Tibial nerve (tissue), 4 donors: ENCODE data around the gene SINHCAF. TPM values are rescaled to one million over a fixed set of nuclear protein-coding genes. Genes with fewer than 3 reads are reported as not detected.
"Not testable (repeated sequence)": the region's sequence is repeated elsewhere in the genome, so short reads cannot be mapped to it uniquely, and the experiment has no call there.

ENCODE experiments used
- DNase-seq, 2 donors: peaks; one replicate each; pipeline ENCODE4 v3.0.0-alpha.2; 2019; ENCODE audit warnings: low spot score in 2 of 2
- H3K27ac ChIP-seq, 4 donors: fragments of 200-600 bp; sonication (generic) in 3 of 4; one replicate each; pipeline ENCODE4 v1.5.1; 2017 to 2019; ENCODE audit warnings: mild to moderate bottlenecking in 1 of 4
- H3K27me3 ChIP-seq, 2 donors: fragments of 200-600 bp; sonication (generic) in 1 of 2; one replicate each; pipeline versions ENCODE4 v1.5.1 to v1.6.0; 2017 to 2019
- H3K36me3 ChIP-seq, 3 donors: fragments of 200-600 bp; sonication (generic); one replicate each; pipeline ENCODE4 v1.5.1; 2018 to 2019
- H3K4me1 ChIP-seq, 4 donors: fragments of 200-600 bp; sonication (generic) in 3 of 4; one replicate each; pipeline ENCODE4 v1.5.1; 2017 to 2019
- H3K4me3 ChIP-seq, 4 donors: fragments of 200-600 bp; sonication (generic) in 3 of 4; one replicate each; pipeline ENCODE4 v1.5.1; 2017 to 2019; ENCODE audit warnings: mild to moderate bottlenecking in 1 of 4, moderate library complexity in 1 of 4
- H3K9me3 ChIP-seq, 4 donors: fragments of 200-600 bp; sonication (generic) in 3 of 4; one replicate each; pipeline ENCODE4 v1.5.1; 2017 to 2019
- CTCF ChIP-seq, 5 experiments: fragments of 200-600 bp in 3 of 5; fragments of 450-650 bp in 2 of 5; sonication (generic) in 3 of 5; IDR thresholded peaks; one replicate each; pipeline ENCODE4 v1.5.1; 2016 to 2019; ENCODE audit warnings: antibody characterized with exemption in 5 of 5, mild to moderate bottlenecking in 3 of 5, moderate library complexity in 2 of 5
- EP300 ChIP-seq, 2 donors: sonication (generic); formaldehyde crosslinking; IDR thresholded peaks; one replicate each; pipeline ENCODE4 v1.6.1; 2017; ENCODE audit warnings: antibody characterized with exemption in 2 of 2, mild to moderate bottlenecking in 1 of 2
- POLR2A ChIP-seq, 2 donors: fragments of 450-650 bp; IDR thresholded peaks; one replicate each; pipeline ENCODE4 v1.6.1; 2017; ENCODE audit warnings: antibody characterized with exemption in 2 of 2, mild to moderate bottlenecking in 2 of 2, moderate library complexity in 2 of 2
- WGBS, 2 donors: methylation state at CpG; one replicate each; pipeline ENCODE4 v1.1.5; 2018; 5-methylcytosine and 5-hydroxymethylcytosine counted together
- total RNA-seq, 4 donors: library from RNA; depleted of rRNA; stranded (reverse); fragments of >200 nt; gene quantifications; one replicate each; pipeline ENCODE4 v1.1.0, GENCODE V29; 2016

The SINHCAF gene
- total RNA-seq, 4 donors from 2014 or later, result 7.5 to 18.6 (median 10.5) TPM

GRCh38 chr12:31248337-31248736 is 77.6 kb downstream of the SINHCAF start:
- Histone ChIP-seq H3K4me1 (no peaks in the 10 kb centered on the region), H3K27ac (no peak overlapping the region), H3K4me3 (no peak overlapping the region), H3K9me3 (no peaks in the 10 kb centered on the region), H3K27me3 (no peaks in the 10 kb centered on the region), H3K36me3 (no peaks in the 10 kb centered on the region)
- no peak for DNase-seq
- TF ChIP-seq EP300 (IDR thresholded peaks at IDR 0.05) (no peak), POLR2A (IDR thresholded peaks at IDR 0.05) (no peak), CTCF (IDR thresholded peaks at IDR 0.05) (no peak)
- WGBS, 2 donors, result 92 to 94% methylated on average over 6 of the region's 6 CpGs

- TF ChIP-seq EP300 (IDR thresholded peaks at IDR 0.05) (no peak), POLR2A (IDR thresholded peaks at IDR 0.05) (no peak), CTCF (IDR thresholded peaks at IDR 0.05) (no peak)
- H3K27me3 ChIP-seq, result no peaks in the 10 kb centered on the region
- no peak overlapping the region for H3K4me3 ChIP-seq
- H3K36me3 ChIP-seq, result no peaks in the 10 kb centered on the region
- no peaks in the 10 kb centered on the region for H3K4me1 ChIP-seq
- DNase-seq, result no peak
- H3K9me3 ChIP-seq, result no peaks in the 10 kb centered on the region
- 63 to 70% methylated on average over 10 of the region's 10 CpGs for WGBS, 2 donors
- no peak overlapping the region for H3K27ac ChIP-seq
Observed at GRCh38 chr12:31246470-31246850, 79.5 kb downstream of the SINHCAF start.

GRCh38 chr12:31245822-31246469 is 80.0 kb downstream of the SINHCAF start:
- no peak overlapping the region for H3K27ac ChIP-seq
- H3K4me3 ChIP-seq, result no peak overlapping the region
- 72 to 83% methylated on average over 15 of the region's 15 CpGs for WGBS, 2 donors
- H3K9me3 ChIP-seq, result no peaks in the 10 kb centered on the region
- H3K36me3 ChIP-seq, result no peaks in the 10 kb centered on the region
- DNase-seq, result no peak
- no peaks in the 10 kb centered on the region for H3K27me3 ChIP-seq
- H3K4me1 ChIP-seq, result no peaks in the 10 kb centered on the region
- TF ChIP-seq POLR2A (IDR thresholded peaks at IDR 0.05), result no peak
- no peak for TF ChIP-seq CTCF (IDR thresholded peaks at IDR 0.05)
- TF ChIP-seq EP300 (IDR thresholded peaks at IDR 0.05), result no peak

DNA sequence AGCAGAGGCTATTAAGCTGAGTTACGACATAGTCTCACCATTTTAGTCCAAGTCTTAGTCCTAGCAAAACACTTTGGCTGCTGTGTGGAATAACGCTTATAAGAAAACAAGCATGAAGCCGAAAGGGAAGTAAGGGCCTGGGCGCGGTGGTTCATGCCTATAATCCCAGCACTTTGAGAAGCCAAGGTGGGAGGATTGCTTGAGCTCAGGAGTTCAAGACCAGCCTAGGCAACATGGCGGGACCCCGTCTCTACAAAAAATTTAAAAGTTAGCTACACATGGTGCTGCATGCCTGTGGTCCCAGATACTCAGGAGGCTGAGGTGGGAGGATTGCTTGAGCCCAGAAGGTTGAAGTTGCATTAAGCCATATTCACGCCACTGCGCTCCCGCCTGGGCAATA is 83.5 kb downstream of the SINHCAF start:
- not testable (repeated sequence) for H3K4me1 ChIP-seq, H3K27ac ChIP-seq, H3K36me3 ChIP-seq, H3K4me3 ChIP-seq, H3K9me3 ChIP-seq, H3K27me3 ChIP-seq, DNase-seq
- WGBS, 2 donors, result 91 to 97% methylated on average over 10 of the region's 10 CpGs

- no peak overlapping the region for H3K27ac ChIP-seq
- H3K4me3 ChIP-seq, result no peak overlapping the region
- no peaks in the 10 kb centered on the region for H3K36me3 ChIP-seq
- no peaks in the 10 kb centered on the region for H3K9me3 ChIP-seq
- H3K27me3 ChIP-seq, result no peaks in the 10 kb centered on the region
- 18 to 19% methylated on average over 10 to 11 of the region's 11 CpGs for WGBS, 2 donors
- peaks cover 0 to 13% (median 0%) of the 10 kb centered on the region in 4 donors for H3K4me1 ChIP-seq
- TF ChIP-seq EP300 (IDR thresholded peaks at IDR 0.05), result no peak
- peak; percentile 64 to 73 (median 70) for TF ChIP-seq CTCF (IDR thresholded peaks at IDR 0.05)
- TF ChIP-seq POLR2A (IDR thresholded peaks at IDR 0.05), result no peak
- DNase-seq, result peak; percentile 74 to 92
Observed at GRCh38 chr12:31238764-31239387, 87.1 kb downstream of the SINHCAF start.

- WGBS, 2 donors, result 66 to 72% methylated on average over 10 of the region's 10 CpGs
- not testable (repeated sequence) for H3K36me3 ChIP-seq, H3K9me3 ChIP-seq, H3K4me3 ChIP-seq, DNase-seq, H3K27me3 ChIP-seq, H3K27ac ChIP-seq
- H3K4me1 ChIP-seq, result peaks cover 0 to 13% (median 0%) of the 10 kb centered on the region in 4 donors
Observed at GRCh38 chr12:31238333-31238732, 87.6 kb downstream of the SINHCAF start.
